22Rv1 (cell line): Measurements from ENCODE around the gene CNTRL.

Source experiments
- CTCF ChIP-seq: fragments of 450-650 bp; IDR thresholded peaks from 2 replicates; pipeline ENCODE4 v1.5.1; 2017; ENCODE audit warnings: mild to moderate bottlenecking
- ZFX ChIP-seq: fragments of 450-650 bp; IDR thresholded peaks from 2 replicates; pipeline ENCODE4 v1.6.1; 2017; ENCODE audit warnings: antibody characterized with exemption, borderline replicate concordance

- no peak for TF ChIP-seq CTCF
- no peak for TF ChIP-seq ZFX
Measured at GRCh38 chr9:121178676-121179372, 104.1 kb downstream of the CNTRL start.
